ENCODE data around the gene SLC27A1.

Gene SLC27A1

DNA sequence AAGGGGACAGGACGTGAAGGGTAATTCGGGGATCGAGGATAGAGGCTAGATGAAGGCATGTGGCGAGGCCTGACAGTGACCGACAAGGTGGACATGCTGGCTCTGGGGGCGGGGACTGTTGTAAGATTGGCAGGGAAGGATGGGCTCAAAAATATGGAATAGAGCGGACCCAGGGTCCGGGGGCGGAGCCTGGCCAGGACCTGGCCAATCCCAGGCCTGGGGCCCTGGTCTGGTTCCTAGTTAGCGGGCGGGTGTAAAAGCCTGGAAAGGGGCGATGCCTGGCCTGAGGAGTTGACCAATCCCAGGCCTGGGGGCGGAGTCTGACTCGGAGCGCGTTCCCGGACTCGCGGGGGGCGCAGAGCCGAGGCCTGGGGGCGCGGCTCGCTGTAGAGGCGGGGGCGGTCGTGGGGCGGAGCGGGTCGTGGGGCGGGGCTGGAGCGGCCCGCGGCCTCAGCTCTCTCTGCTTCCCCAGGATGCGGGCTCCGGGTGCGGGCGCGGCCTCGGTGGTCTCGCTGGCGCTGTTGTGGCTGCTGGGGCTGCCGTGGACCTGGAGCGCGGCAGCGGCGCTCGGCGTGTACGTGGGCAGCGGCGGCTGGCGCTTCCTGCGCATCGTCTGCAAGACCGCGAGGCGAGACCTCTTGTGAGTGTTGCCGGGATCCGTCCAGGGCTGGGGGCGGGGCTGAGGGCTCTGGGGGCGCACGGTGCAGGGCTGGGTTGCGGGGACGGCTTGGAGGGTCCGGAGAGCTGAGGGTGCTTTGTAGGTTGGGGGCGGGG lies at the start of gene SLC27A1:
SLC27A1 (plus strand) TSS at position 457 of the 774 bp plus-strand sequence; CDS start at position 474, 17 bp downstream.
- peak; percentile 92 for DNase-seq

GRCh38 chr19:17421942-17422341 lies 48.4 kb upstream of the SLC27A1 start:
- no peak for DNase-seq

DNA sequence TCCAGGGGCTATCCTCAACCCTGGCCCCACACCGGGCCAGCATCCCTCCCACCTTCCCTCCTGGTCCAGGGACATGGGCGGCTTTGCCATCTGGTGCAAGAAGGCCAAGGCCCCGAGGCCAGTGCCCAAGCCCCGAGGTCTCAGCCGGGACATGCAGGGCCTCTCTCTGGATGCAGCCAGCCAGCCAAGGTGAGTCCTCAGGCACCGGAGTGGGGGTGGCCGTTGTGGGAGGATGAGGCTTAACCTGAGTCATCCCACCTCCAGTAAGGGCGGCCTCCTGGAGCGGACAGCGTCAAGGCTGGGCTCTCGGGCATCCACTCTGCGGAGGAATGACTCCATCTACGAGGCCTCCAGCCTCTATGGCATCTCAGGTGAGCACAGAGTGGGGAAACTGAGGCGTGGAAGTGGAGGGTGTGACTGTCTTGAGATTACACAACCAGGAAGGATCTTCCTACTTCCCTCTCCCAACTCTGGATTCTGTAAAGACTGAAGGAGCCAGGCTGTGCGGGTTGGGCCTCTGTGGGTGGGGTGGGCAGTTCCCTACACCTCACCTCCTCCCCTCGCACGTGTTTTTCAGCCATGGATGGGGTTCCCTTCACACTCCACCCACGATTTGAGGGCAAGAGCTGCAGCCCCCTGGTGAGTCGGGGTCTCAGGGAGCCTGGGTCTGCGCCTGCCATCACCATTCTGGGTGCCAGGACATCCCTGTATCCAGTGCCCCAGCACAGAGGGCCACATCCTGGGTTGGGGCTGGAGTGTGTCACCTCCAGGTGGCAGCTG lies 46.7 kb upstream of the SLC27A1 start:
- no peak for DNase-seq

- no peak for DNase-seq
Measured at GRCh38 chr19:17424743-17425365, 45.5 kb upstream of the SLC27A1 start.

GRCh38 chr19:17429641-17430113 lies 40.6 kb upstream of the SLC27A1 start:
- DNase-seq = no peak

DNA sequence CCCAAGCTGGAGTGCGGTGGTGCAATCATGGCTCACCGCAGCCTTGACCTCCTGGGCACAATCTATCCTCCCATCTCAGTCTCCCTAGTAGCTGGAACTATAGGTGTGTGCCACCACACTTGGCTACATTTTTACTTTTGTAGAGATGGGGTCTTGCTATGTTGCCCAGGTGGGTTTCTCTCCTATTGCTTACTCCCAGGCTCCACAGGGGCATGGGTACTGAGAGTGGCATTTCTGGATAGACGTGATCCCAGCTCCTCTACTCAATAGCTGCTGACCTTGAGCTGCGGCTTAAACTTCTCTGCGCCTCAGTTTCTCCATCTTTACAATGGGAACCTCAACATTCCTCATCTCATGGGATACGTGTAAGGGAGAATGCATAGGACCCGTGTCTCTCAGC lies 38.9 kb upstream of the SLC27A1 start:
- no peak for DNase-seq

DNA sequence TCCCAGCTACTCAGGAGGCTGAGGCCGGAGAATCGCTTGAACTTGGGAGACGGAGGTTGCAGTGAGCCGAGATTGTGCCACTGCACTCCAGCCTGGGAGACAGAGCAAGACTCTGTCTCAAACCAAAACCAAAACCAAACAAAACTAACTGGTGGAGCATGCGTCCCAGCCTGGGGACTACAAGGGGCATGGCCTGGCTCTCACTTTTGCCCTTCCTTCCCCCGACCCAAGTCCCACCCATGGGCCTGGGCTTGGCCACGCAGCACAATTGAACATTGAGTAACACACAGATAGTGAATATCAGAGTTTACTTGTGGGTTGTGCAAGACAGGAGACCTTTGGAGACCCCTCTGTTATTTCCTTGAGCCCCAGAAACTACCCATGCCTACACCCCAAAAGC lies 35.1 kb upstream of the SLC27A1 start:
- no peak for DNase-seq

- DNase-seq = no peak
Measured at GRCh38 chr19:17436094-17436873, 34.0 kb upstream of the SLC27A1 start.

DNA sequence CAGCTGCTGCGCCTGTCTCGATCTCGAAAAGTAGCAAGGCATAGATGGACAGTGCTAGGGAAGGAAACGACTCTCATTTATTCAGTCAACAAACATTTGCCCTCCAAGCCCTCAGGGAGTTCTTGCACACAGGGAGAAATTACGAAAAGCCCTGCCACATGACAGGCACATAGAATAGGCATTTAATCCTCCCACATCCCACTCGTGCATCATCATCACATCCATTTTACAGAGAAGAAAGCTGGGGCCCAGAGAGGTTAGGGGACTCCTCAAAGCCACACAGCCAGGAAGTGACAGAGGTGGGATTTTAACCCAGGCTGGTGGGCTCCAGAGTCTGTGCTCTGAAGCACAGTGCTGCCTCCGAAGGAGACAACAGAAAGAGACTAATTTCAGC lies 33.5 kb upstream of the SLC27A1 start:
- no peak for DNase-seq

- no peak for DNase-seq
Measured at GRCh38 chr19:17441241-17442021, 28.9 kb upstream of the SLC27A1 start.

GRCh38 chr19:17445526-17446165 lies 24.7 kb upstream of the SLC27A1 start:
- no peak for DNase-seq

DNA sequence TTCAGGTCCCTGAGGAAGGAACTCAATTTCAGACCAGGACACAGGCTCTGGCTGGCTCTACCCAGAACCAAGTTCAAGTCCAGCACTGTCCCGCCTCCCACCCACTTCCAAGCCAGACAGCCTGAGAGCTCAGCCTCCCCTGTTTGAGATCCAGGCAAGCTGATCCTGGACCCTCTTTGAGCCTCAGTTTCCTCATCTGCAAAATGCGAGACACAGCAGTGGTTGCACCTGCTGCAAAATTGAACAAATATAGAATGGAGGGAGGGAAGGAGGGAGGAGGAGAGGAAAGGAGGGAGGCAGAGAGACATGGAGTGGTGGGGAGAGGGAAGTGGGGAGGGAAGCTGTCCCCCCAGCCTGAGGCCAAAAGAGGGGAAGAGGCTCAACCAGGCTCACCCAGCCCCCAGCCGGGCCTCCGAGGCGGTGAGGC lies 22.6 kb upstream of the SLC27A1 start:
- no peak for DNase-seq

- no peak for DNase-seq
Measured at GRCh38 chr19:17448131-17448967, 22.0 kb upstream of the SLC27A1 start, which contains the start of gene TMEM221. Gene TMEM221, minus strand, starts transcription at chr19:17448668. Its CDS starts 206 bp downstream, at chr19:17448462.

DNA sequence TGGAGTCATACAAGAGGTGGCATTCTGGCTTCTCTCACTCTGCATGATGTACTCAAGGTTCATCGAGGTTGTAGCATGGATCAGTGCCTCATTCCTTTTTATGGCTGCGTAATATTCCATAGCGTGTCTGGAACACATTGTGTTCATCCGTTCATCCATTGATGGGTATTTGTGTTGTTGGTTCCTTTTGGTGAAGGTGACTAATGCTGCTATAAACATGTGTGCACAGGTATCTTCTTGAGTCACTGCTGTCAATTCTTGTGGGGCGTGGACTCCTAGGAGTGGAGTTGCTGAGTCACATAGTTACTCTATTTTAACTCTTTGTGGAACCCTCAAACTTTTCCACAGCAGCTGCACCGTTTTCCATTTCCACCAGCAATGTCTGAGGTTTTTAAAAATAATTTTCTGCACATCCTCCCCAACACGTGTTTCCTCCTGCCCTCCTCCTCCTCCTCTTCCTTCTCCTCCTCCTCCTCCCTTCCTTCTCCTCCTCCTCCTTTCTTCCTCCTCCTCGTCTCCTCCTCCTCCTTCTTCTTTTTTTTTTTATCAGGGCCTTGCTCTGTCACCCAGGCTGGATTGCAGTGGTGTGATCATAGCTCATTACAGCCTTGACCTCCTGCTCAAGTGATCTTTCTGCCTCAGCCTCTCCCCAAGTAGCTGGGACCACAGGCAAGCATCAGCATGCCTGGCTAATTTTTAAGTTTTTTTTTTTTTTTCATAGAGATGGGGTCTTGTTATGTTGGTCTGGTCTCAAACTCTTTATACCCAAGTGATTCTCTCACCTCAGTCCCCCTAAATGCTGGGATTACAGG lies 19.9 kb upstream of the SLC27A1 start:
- no peak for DNase-seq

GRCh38 chr19:17451820-17452219 lies 18.5 kb upstream of the SLC27A1 start:
- no peak for DNase-seq

- DNase-seq = no peak
Measured at GRCh38 chr19:17454576-17455071, 15.7 kb upstream of the SLC27A1 start.

GRCh38 chr19:17455308-17456123 lies 14.8 kb upstream of the SLC27A1 start:
- DNase-seq = no peak

- DNase-seq = no peak
Measured at GRCh38 chr19:17456127-17456526, 14.2 kb upstream of the SLC27A1 start.

Measured in NCI-H2081 treated with DMSO at 0.1 percent for 48 hours (cell line).